Endodermal cell (in vitro differentiated cells): ENCODE results near the gene TFF1. TPM values are rescaled to one million over a fixed set of nuclear protein-coding genes. Genes with fewer than 3 reads are reported as not detected.

Experiments
- DNase-seq: peaks from one replicate; pipeline ENCODE4 v3.0.0-alpha.2; 2017
- H3K27ac ChIP-seq: 2 replicates; pipeline ENCODE4 v1.5.1; 2013; ENCODE audit warnings: mild to moderate bottlenecking, low read depth, low read length, moderate library complexity
- H3K27me3 ChIP-seq: 2 replicates; pipeline ENCODE4 v1.6.1; 2013; ENCODE audit warnings: mild to moderate bottlenecking, low read length, moderate library complexity; ENCODE audit not compliant: insufficient read depth, control insufficient read depth, poor library complexity, severe bottlenecking
- H3K36me3 ChIP-seq: 2 replicates; pipeline ENCODE4 v1.7.0; 2013; ENCODE audit warnings: mild to moderate bottlenecking, low read length, moderate library complexity; ENCODE audit not compliant: control insufficient read depth, insufficient read depth
- H3K4me1 ChIP-seq: one replicate; pipeline ENCODE4 v1.7.0; 2013; ENCODE audit warnings: low read length; ENCODE audit not compliant: control insufficient read depth, insufficient read depth
- H3K4me3 ChIP-seq: 2 replicates; pipeline ENCODE4 v1.5.1; 2013; ENCODE audit warnings: mild to moderate bottlenecking, low read length, moderate library complexity
- H3K9ac ChIP-seq: 2 replicates; pipeline ENCODE4 v1.6.1; 2013; ENCODE audit warnings: mild to moderate bottlenecking, low read length, moderate library complexity; ENCODE audit not compliant: poor library complexity, severe bottlenecking; ENCODE audit errors: extremely low read depth
- H3K9me3 ChIP-seq: 2 replicates; pipeline ENCODE4 v1.6.1; 2013; ENCODE audit warnings: mild to moderate bottlenecking, low read length, moderate library complexity; ENCODE audit not compliant: control insufficient read depth
- H3K27ac Mint-ChIP-seq: 2 replicates; pipeline ENCODE4 v1.8.0; 2020; ENCODE audit warnings: mixed read lengths
- H3K27me3 Mint-ChIP-seq: 2 replicates; pipeline ENCODE4 v1.8.0; 2021; ENCODE audit warnings: mild to moderate bottlenecking, mixed read lengths; ENCODE audit not compliant: insufficient read depth
- H3K36me3 Mint-ChIP-seq: 2 replicates; pipeline ENCODE4 v1.8.0; 2020; ENCODE audit warnings: low read depth, mixed read lengths
- H3K4me1 Mint-ChIP-seq: 2 replicates; pipeline ENCODE4 v1.8.0; 2020; ENCODE audit warnings: mixed read lengths
- H3K4me3 Mint-ChIP-seq: 2 replicates; pipeline ENCODE4 v1.8.0; 2020; ENCODE audit warnings: mild to moderate bottlenecking, moderate library complexity, mixed read lengths
- H3K9me3 Mint-ChIP-seq: 2 replicates; pipeline ENCODE4 v1.8.0; 2020; ENCODE audit warnings: mild to moderate bottlenecking, mixed read lengths
- WGBS, 2 experiments: methylation state at CpG; one replicate each; pipeline versions ENCODE4 v1.1.5 to v1.1.7; 2013; ENCODE audit warnings: missing lambda C conversion rate in 2 of 2, mixed read lengths in 1 of 2; ENCODE audit not compliant: insufficient coverage in 1 of 2, insufficient read length in 1 of 2; 5-methylcytosine and 5-hydroxymethylcytosine counted together
- total RNA-seq, 2 donors: library from RNA; stranded (reverse); fragmentation: NEBNext Ultra II Directional in 1 of 2; extraction: Animal tissue kit (Norgen Biotek cat#: 25700) in 1 of 2; gene quantifications; 2 replicates in 1 of 2; 3 replicates in 1 of 2; pipeline ENCODE4 v1.2.1, GENCODE V29; 2021
- TF ChIP-seq, protein P1 (sequence below): fragments of 200-600 bp; sonication (generic); conservative IDR thresholded peaks from 2 replicates; pipeline ENCODE4 v1.5.0; 2021; ENCODE audit warnings: antibody characterized with exemption, mild to moderate bottlenecking

TFF1 gene
- total RNA-seq, 2 donors from 2014 or later = 1.6 to 3.7 TPM

DNA sequence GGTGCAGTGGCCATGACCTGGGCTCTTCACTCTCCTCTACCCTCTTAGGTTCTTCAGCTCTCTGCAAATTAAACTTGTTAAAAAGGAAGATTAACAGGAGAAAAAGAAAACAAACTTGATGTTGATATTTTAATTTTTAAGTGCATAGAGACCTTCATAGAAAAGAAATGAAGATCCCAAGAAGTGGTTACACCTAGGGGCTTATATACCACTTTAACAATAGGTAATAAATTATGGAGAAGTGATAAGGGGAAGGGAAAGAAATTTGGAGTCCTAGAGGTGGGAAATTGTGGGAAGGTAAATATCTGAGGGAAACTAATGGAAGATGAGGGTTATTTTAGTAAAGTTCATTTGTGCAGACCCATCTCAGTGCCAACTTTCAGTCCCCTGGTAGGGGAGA, 34.7 kb downstream of the TFF1 start:
- no peak for DNase-seq
- Histone ChIP-seq H3K9ac (no peak overlapping the region), H3K27me3 (no peaks in the 10 kb centered on the region), H3K36me3 (no peaks in the 10 kb centered on the region), H3K9me3 (peaks cover 18% of the 10 kb centered on the region), H3K4me1 (no peaks in the 10 kb centered on the region), H3K4me3 (no peak overlapping the region), H3K27ac (no peak overlapping the region)
- no peak overlapping the region for H3K4me3 Mint-ChIP-seq
- H3K9me3 Mint-ChIP-seq = peaks cover 22% of the 10 kb centered on the region
- H3K36me3 Mint-ChIP-seq = peaks cover 6% of the 10 kb centered on the region
- no peak overlapping the region for H3K27ac Mint-ChIP-seq
- no peaks in the 10 kb centered on the region for H3K4me1 Mint-ChIP-seq
- TF ChIP-seq, protein P1, sequence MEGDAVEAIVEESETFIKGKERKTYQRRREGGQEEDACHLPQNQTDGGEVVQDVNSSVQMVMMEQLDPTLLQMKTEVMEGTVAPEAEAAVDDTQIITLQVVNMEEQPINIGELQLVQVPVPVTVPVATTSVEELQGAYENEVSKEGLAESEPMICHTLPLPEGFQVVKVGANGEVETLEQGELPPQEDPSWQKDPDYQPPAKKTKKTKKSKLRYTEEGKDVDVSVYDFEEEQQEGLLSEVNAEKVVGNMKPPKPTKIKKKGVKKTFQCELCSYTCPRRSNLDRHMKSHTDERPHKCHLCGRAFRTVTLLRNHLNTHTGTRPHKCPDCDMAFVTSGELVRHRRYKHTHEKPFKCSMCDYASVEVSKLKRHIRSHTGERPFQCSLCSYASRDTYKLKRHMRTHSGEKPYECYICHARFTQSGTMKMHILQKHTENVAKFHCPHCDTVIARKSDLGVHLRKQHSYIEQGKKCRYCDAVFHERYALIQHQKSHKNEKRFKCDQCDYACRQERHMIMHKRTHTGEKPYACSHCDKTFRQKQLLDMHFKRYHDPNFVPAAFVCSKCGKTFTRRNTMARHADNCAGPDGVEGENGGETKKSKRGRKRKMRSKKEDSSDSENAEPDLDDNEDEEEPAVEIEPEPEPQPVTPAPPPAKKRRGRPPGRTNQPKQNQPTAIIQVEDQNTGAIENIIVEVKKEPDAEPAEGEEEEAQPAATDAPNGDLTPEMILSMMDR = no peak
- peaks cover 2% of the 10 kb centered on the region for H3K27me3 Mint-ChIP-seq

DNA sequence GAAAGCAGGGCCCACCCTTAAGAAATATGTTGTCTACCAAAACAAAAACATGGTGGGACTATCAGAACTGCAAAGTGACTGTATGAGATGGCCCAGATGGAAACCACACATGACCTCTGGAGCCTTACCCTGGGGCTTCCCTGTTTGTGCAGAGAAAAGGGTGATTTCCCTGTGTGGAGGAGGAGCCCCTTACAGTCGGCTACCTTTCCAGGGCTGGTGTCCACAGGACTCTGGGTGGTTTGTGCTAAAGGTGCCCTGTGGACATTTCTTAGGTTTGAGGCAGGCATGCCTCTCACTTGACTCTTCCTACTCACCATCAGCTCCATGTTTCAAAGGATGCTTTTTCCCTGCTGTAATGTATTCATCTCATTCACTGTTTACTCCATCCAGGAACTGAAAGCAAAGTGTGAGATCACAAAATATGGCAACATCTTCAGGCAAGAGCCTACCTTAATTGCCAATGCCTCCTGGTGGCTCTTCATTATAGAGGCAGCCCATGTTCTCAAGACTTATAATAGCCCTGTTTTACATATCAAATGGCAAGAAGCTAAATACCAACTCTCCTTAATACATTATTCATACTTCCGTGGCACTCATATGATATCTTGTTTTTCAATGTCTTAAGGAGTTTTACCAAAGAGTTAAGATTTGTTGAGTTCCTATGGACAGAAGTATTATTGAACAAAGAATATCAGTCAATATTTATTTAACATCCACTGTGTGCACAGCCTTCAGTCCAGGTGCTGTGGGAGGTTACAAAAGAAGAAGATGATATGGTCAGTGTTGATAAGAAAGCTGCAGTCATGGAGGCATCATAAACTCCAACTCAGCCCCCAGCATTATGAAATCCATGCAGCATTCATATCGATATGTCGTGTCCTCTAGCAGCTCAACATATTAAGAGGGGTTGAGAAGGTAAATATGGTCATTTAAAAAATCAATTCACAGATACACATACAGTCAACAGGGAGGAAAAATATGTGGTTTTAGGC, 35.7 kb downstream of the TFF1 start:
- peak; percentile 18 for DNase-seq
- no peaks in the 10 kb centered on the region for H3K4me1 ChIP-seq

DNA sequence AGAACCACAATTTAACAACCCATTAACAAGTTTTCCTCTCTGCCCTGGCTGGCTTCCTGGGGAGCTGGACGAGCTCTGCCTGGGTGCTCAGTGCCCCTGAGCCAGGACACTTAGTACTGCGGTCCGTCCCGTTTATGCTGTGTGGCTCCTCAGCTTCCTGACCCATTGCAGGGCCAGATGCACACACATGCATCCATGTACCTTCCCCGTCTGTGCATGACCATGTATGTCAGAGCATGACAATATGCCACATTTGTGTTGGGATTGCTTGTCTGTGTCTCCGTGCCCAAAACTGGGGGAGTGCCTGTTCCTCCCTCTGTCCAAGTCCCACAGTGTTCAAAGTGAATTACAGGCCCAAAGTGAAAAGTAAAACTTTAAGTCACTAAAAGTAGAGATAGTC, 41.4 kb downstream of the TFF1 start:
- H3K4me1 ChIP-seq = no peaks in the 10 kb centered on the region
- H3K36me3 ChIP-seq = no peaks in the 10 kb centered on the region
- 85 to 95% methylated on average over 4 to 6 of the region's 6 CpGs for WGBS, 2 experiments
- H3K4me3 ChIP-seq = no peak overlapping the region
- Mint-ChIP-seq H3K4me3 (no peak overlapping the region), H3K9me3 (peaks cover 12% of the 10 kb centered on the region), H3K36me3 (peaks cover 6% of the 10 kb centered on the region), H3K27ac (no peak overlapping the region), H3K27me3 (no peaks in the 10 kb centered on the region), H3K4me1 (no peaks in the 10 kb centered on the region)
- TF ChIP-seq, protein P1 = no peak
- peaks cover 2% of the 10 kb centered on the region for H3K9me3 ChIP-seq
- H3K27me3 ChIP-seq = no peaks in the 10 kb centered on the region
- DNase-seq = peak; percentile 13
- no peak overlapping the region for H3K9ac ChIP-seq
- H3K27ac ChIP-seq = no peak overlapping the region

More for the DNA sequence above, 35.7 kb downstream of the TFF1 start:
- Histone ChIP-seq H3K9me3 (peaks cover 18% of the 10 kb centered on the region), H3K9ac (no peak overlapping the region), H3K4me3 (no peak overlapping the region), H3K36me3 (no peaks in the 10 kb centered on the region), H3K27me3 (no peaks in the 10 kb centered on the region), H3K27ac (no peak overlapping the region)
- 100% methylated on average over 1 of the region's 4 CpGs; no CpG with 5 or more reads in 1 of the 2 experiments for WGBS, 2 experiments
- peaks cover 2% of the 10 kb centered on the region for H3K27me3 Mint-ChIP-seq
- no peak overlapping the region for H3K27ac Mint-ChIP-seq
- H3K36me3 Mint-ChIP-seq = peaks cover 6% of the 10 kb centered on the region
- peaks cover 22% of the 10 kb centered on the region for H3K9me3 Mint-ChIP-seq
- no peaks in the 10 kb centered on the region for H3K4me1 Mint-ChIP-seq
- no peak overlapping the region for H3K4me3 Mint-ChIP-seq
- TF ChIP-seq, protein P1 = no peak
